Activated CD4-positive, alpha-beta T cell treated with anti-CD3 and anti-CD28 coated beads, Interleukin-2, amount 10 ng/mL, durations not matched to agents 24 days and 14 days (primary cell): Measurements from ENCODE around the gene CLCN6. TPM values are rescaled to one million over a fixed set of nuclear protein-coding genes. Genes with fewer than 3 reads are reported as not detected.

Experiments used
- DNase-seq: peaks from one replicate; pipeline ENCODE4 v3.0.0; 2022
- H3K27ac Mint-ChIP-seq: one replicate; pipeline ENCODE4 v1.8.0; 2022; ENCODE audit warnings: mild to moderate bottlenecking, mixed read lengths
- H3K27me3 Mint-ChIP-seq: one replicate; pipeline ENCODE4 v1.8.0; 2022; ENCODE audit warnings: mixed read lengths
- H3K36me3 Mint-ChIP-seq: one replicate; pipeline ENCODE4 v1.8.0; 2022; ENCODE audit warnings: low read depth, mild to moderate bottlenecking, mixed read lengths
- H3K4me1 Mint-ChIP-seq: one replicate; pipeline ENCODE4 v1.8.0; 2021; ENCODE audit warnings: mixed read lengths
- H3K4me3 Mint-ChIP-seq: one replicate; pipeline ENCODE4 v1.8.0; 2022; ENCODE audit warnings: mild to moderate bottlenecking, moderate library complexity, mixed read lengths
- H3K9me3 Mint-ChIP-seq: one replicate; pipeline ENCODE4 v1.8.0; 2021; ENCODE audit warnings: mixed read lengths
- intact Hi-C: fragments of 100-400 bp; cut with micrococcal nuclease; formaldehyde crosslinking; loops from one replicate; pipeline ENCODE4 v1.15.1; 2023
- total RNA-seq: library from RNA; stranded (reverse); gene quantifications from 2 replicates; pipeline ENCODE4 v1.2.3, GENCODE V29; 2022

Gene CLCN6
- total RNA-seq, 1 donor from 2014 or later, result 15.2 TPM

GRCh38 chr1:11771481-11772043 is 34.4 kb upstream of the CLCN6 start:
- intact Hi-C loops, result no loop called here
- DNase-seq, result no peak
- Mint-ChIP-seq H3K4me1 (no peaks in the 10 kb centered on the region), H3K9me3 (no peaks in the 10 kb centered on the region), H3K27me3 (no peaks in the 10 kb centered on the region), H3K4me3 (no peak overlapping the region), H3K36me3 (no peaks in the 10 kb centered on the region), H3K27ac (no peak overlapping the region)

- H3K4me1 Mint-ChIP-seq, result no peaks in the 10 kb centered on the region
- H3K27me3 Mint-ChIP-seq, result no peaks in the 10 kb centered on the region
- intact Hi-C loops, result no loop called here
- no peak overlapping the region for H3K4me3 Mint-ChIP-seq
- no peaks in the 10 kb centered on the region for H3K9me3 Mint-ChIP-seq
- H3K36me3 Mint-ChIP-seq, result no peaks in the 10 kb centered on the region
- H3K27ac Mint-ChIP-seq, result no peak overlapping the region
- DNase-seq, result no peak
These were observed 33.5 kb upstream of the CLCN6 start for GRCh38 chr1:11772458-11772857.

GRCh38 chr1:11774753-11775152 is 31.2 kb upstream of the CLCN6 start:
- intact Hi-C loops, result no loop called here
- Mint-ChIP-seq H3K36me3 (no peaks in the 10 kb centered on the region), H3K4me1 (no peaks in the 10 kb centered on the region)

GRCh38 chr1:11777658-11778322 is 28.2 kb upstream of the CLCN6 start:
- DNase-seq, result no peak
- Mint-ChIP-seq H3K27me3 (no peaks in the 10 kb centered on the region), H3K4me1 (no peaks in the 10 kb centered on the region), H3K9me3 (no peaks in the 10 kb centered on the region), H3K4me3 (no peak overlapping the region), H3K36me3 (no peaks in the 10 kb centered on the region), H3K27ac (no peak overlapping the region)
- intact Hi-C loops, result no loop called here

More at GRCh38 chr1:11774753-11775152, 31.2 kb upstream of the CLCN6 start:
- Mint-ChIP-seq H3K27ac (no peak overlapping the region), H3K9me3 (no peaks in the 10 kb centered on the region), H3K27me3 (no peaks in the 10 kb centered on the region), H3K4me3 (no peak overlapping the region)
- DNase-seq, result no peak

- Mint-ChIP-seq H3K27me3 (no peaks in the 10 kb centered on the region), H3K9me3 (no peaks in the 10 kb centered on the region), H3K4me3 (no peak overlapping the region), H3K27ac (no peak overlapping the region), H3K36me3 (no peaks in the 10 kb centered on the region), H3K4me1 (no peaks in the 10 kb centered on the region)
- intact Hi-C loops, result no loop called here
- DNase-seq, result no peak
These were observed 27.7 kb upstream of the CLCN6 start for GRCh38 chr1:11778336-11778735.

GRCh38 chr1:11778844-11779623 is 27.0 kb upstream of the CLCN6 start:
- intact Hi-C loops, result no loop called here
- Mint-ChIP-seq H3K4me1 (no peaks in the 10 kb centered on the region), H3K27me3 (no peaks in the 10 kb centered on the region), H3K36me3 (no peaks in the 10 kb centered on the region), H3K9me3 (no peaks in the 10 kb centered on the region), H3K4me3 (no peak overlapping the region), H3K27ac (no peak overlapping the region)
- no peak for DNase-seq

GRCh38 chr1:11779715-11780379 is 26.1 kb upstream of the CLCN6 start:
- H3K36me3 Mint-ChIP-seq, result no peaks in the 10 kb centered on the region
- no peaks in the 10 kb centered on the region for H3K4me1 Mint-ChIP-seq
- no peaks in the 10 kb centered on the region for H3K9me3 Mint-ChIP-seq
- H3K27ac Mint-ChIP-seq, result no peak overlapping the region
- H3K27me3 Mint-ChIP-seq, result no peaks in the 10 kb centered on the region
- no peak overlapping the region for H3K4me3 Mint-ChIP-seq
- no peak for DNase-seq
- intact Hi-C loops, result no loop called here

GRCh38 chr1:11780380-11781147 is 25.4 kb upstream of the CLCN6 start:
- DNase-seq, result no peak
- H3K4me3 Mint-ChIP-seq, result no peak overlapping the region

GRCh38 chr1:11781297-11781696 is 24.7 kb upstream of the CLCN6 start:
- Mint-ChIP-seq H3K4me1 (peaks cover 2% of the 10 kb centered on the region), H3K27me3 (no peaks in the 10 kb centered on the region), H3K9me3 (no peaks in the 10 kb centered on the region), H3K4me3 (no peak overlapping the region), H3K27ac (no peak overlapping the region), H3K36me3 (no peaks in the 10 kb centered on the region)
- intact Hi-C loops, result no loop called here
- no peak for DNase-seq

More at GRCh38 chr1:11780380-11781147, 25.4 kb upstream of the CLCN6 start:
- Mint-ChIP-seq H3K27me3 (no peaks in the 10 kb centered on the region), H3K9me3 (no peaks in the 10 kb centered on the region), H3K36me3 (no peaks in the 10 kb centered on the region), H3K27ac (no peak overlapping the region), H3K4me1 (peaks cover 2% of the 10 kb centered on the region)
- intact Hi-C loops, result no loop called here

GRCh38 chr1:11782127-11782708 is 23.8 kb upstream of the CLCN6 start:
- intact Hi-C loops, result no loop called here
- Mint-ChIP-seq H3K36me3 (no peaks in the 10 kb centered on the region), H3K4me3 (no peak overlapping the region), H3K27ac (no peak overlapping the region), H3K9me3 (no peaks in the 10 kb centered on the region), H3K27me3 (no peaks in the 10 kb centered on the region), H3K4me1 (peaks cover 2% of the 10 kb centered on the region)
- DNase-seq, result no peak

- Mint-ChIP-seq H3K27ac (no peak overlapping the region), H3K27me3 (no peaks in the 10 kb centered on the region), H3K4me1 (peaks cover 2% of the 10 kb centered on the region), H3K4me3 (no peak overlapping the region), H3K9me3 (no peaks in the 10 kb centered on the region), H3K36me3 (no peaks in the 10 kb centered on the region)
- DNase-seq, result no peak
- intact Hi-C loops, result no loop called here
These were observed 22.4 kb upstream of the CLCN6 start for GRCh38 chr1:11783556-11783955.

- H3K4me1 Mint-ChIP-seq, result peaks cover 2% of the 10 kb centered on the region
- H3K36me3 Mint-ChIP-seq, result no peaks in the 10 kb centered on the region
- no peak overlapping the region for H3K27ac Mint-ChIP-seq
- no peak for DNase-seq
- no peaks in the 10 kb centered on the region for H3K9me3 Mint-ChIP-seq
- no peak overlapping the region for H3K4me3 Mint-ChIP-seq
- intact Hi-C loops, result no loop called here
- H3K27me3 Mint-ChIP-seq, result no peaks in the 10 kb centered on the region
These were observed 21.6 kb upstream of the CLCN6 start for GRCh38 chr1:11784256-11784992.
